Measurements from ENCODE around the gene CDPF1. TPM values are rescaled to one million over a fixed set of nuclear protein-coding genes. Genes with fewer than 3 reads are reported as not detected.

Gene CDPF1
- total RNA-seq, 1 donor from 2014 or later, result 3.6 TPM

Other genes starting within 250 kb of the CDPF1 start
- 20.1 TPM for gene PPARA, start 99.8 kb downstream of the CDPF1 start, total RNA-seq
- not detected for gene PKDREJ, start 13.1 kb upstream of the CDPF1 start, total RNA-seq
- 55.3 TPM for gene TTC38, start 17.7 kb upstream of the CDPF1 start, total RNA-seq
- not detected for gene GTSE1, start 46.6 kb upstream of the CDPF1 start, total RNA-seq
- gene TRMU, start 85.4 kb upstream of the CDPF1 start, total RNA-seq, result 13.5 TPM